Keratinocyte (primary cell): ENCODE data around the gene GNG4. TPM values are rescaled to one million over a fixed set of nuclear protein-coding genes. Genes with fewer than 3 reads are reported as not detected.

Experiments used
- DNase-seq: peaks from one replicate; pipeline ENCODE4 v3.0.0-alpha.2; 2011; ENCODE audit warnings: low read depth, missing footprints, low spot score
- FAIRE-seq: peaks from 2 replicates; lab custom pipeline; 2011; peaks lifted over from hg19 to GRCh38; lab: Jason Lieb, UNC
- H2AFZ ChIP-seq: 2 replicates; pipeline ENCODE4 v1.6.0; 2012; ENCODE audit warnings: low read length, control low read depth, inconsistent platforms; ENCODE audit not compliant: control insufficient read depth
- H3K27ac ChIP-seq: 2 replicates; pipeline ENCODE4 v1.5.1; 2011; ENCODE audit warnings: low read length; ENCODE audit not compliant: control insufficient read depth, insufficient read depth
- H3K27me3 ChIP-seq: 3 replicates; pipeline ENCODE4 v1.6.0; 2011; ENCODE audit warnings: low read length; ENCODE audit not compliant: control insufficient read depth, insufficient read depth; ENCODE audit errors: extremely low read depth
- H3K36me3 ChIP-seq, 2 experiments: 2 replicates in 1 of 2; 3 replicates in 1 of 2; pipeline ENCODE4 v1.5.1; 2011; ENCODE audit warnings: low read length in 2 of 2, mild to moderate bottlenecking in 1 of 2; ENCODE audit not compliant: control insufficient read depth in 2 of 2, insufficient read depth in 2 of 2; ENCODE audit errors: extremely low read depth in 1 of 2
- H3K4me1 ChIP-seq: 3 replicates; pipeline ENCODE4 v1.5.1; 2011; ENCODE audit warnings: low read length; ENCODE audit not compliant: control insufficient read depth, insufficient read depth; ENCODE audit errors: extremely low read depth
- H3K4me2 ChIP-seq: 3 replicates; pipeline ENCODE4 v1.6.0; 2011; ENCODE audit warnings: low read depth, low read length; ENCODE audit not compliant: control insufficient read depth, insufficient read depth; ENCODE audit errors: extremely low read depth
- H3K4me3 ChIP-seq, 3 experiments: fragments of 200-600 bp in 1 of 3; sonication (generic) in 1 of 3; 2 replicates in 2 of 3; 3 replicates in 1 of 3; pipeline ENCODE4 v1.5.1; 2011 to 2016; ENCODE audit warnings: low read length in 3 of 3, mild to moderate bottlenecking in 3 of 3, control low read depth in 2 of 3, inconsistent platforms in 1 of 3, low read depth in 1 of 3, mixed read lengths in 1 of 3, mixed run types in 1 of 3, moderate library complexity in 1 of 3; ENCODE audit not compliant: control insufficient read depth in 2 of 3, insufficient read depth in 2 of 3; ENCODE audit errors: extremely low read depth in 1 of 3
- H3K79me2 ChIP-seq: 2 replicates; pipeline ENCODE4 v1.6.0; 2012; ENCODE audit warnings: low read length; ENCODE audit not compliant: control insufficient read depth, insufficient read depth
- H3K9ac ChIP-seq: 3 replicates; pipeline ENCODE4 v1.6.0; 2011; ENCODE audit warnings: low read length; ENCODE audit not compliant: control insufficient read depth, insufficient read depth; ENCODE audit errors: extremely low read depth
- H3K9me1 ChIP-seq: 3 replicates; pipeline ENCODE4 v1.6.0; 2011; ENCODE audit warnings: low read length; ENCODE audit not compliant: control insufficient read depth, insufficient read depth; ENCODE audit errors: extremely low read depth
- H3K9me3 ChIP-seq: 2 replicates; pipeline ENCODE4 v1.5.1; 2012; ENCODE audit warnings: low read depth, low read length; ENCODE audit not compliant: control insufficient read depth
- H4K20me1 ChIP-seq: 3 replicates; pipeline ENCODE4 v1.6.0; 2011; ENCODE audit warnings: low read length; ENCODE audit not compliant: control insufficient read depth, insufficient read depth; ENCODE audit errors: extremely low read depth
- CTCF ChIP-seq, 3 experiments: IDR thresholded peaks in 1 of 3; conservative IDR thresholded peaks in 1 of 3; optimal IDR thresholded peaks in 1 of 3; 2 replicates in 2 of 3; 3 replicates in 1 of 3; pipeline versions ENCODE3 to v1.5.1; 2011; ENCODE audit warnings: low read length in 3 of 3, mild to moderate bottlenecking in 3 of 3, moderate library complexity in 2 of 3, control low read depth in 1 of 3, inconsistent platforms in 1 of 3; ENCODE audit not compliant: insufficient read depth in 2 of 3; ENCODE audit errors: extremely low read depth in 1 of 3
- EZH2 ChIP-seq: IDR thresholded peaks from one replicate; pipeline ENCODE4 v1.6.1; 2012; ENCODE audit warnings: inconsistent platforms, mild to moderate bottlenecking, low read length, moderate library complexity
- dilution Hi-C: fragments of 300-500 bp; cut with MboI; formaldehyde crosslinking; loops from one replicate; pipeline ENCODE4 v1.7.0; 2020; ENCODE audit warnings: low sequenced_read_pairs; ENCODE audit not compliant: extremely low pct_ligation_motif_present
- polyA plus RNA-seq, 5 experiments: library from polyadenylated mRNA; depleted of rRNA in 3 of 5; stranded (reverse) in 3 of 5; stranded (forward) in 1 of 5; unstranded in 1 of 5; fragments of >200 nt; gene quantifications; 1 replicate in 1 of 5; 2 replicates in 3 of 5; 3 replicates in 1 of 5; pipeline versions ENCODE4 v1.2.1 to v1.2.3, GENCODE V29; 2011 to 2012; ENCODE audit warnings: missing spikeins in 2 of 5, low read depth in 1 of 5, low replicate concordance in 1 of 5

The GNG4 gene
- polyA plus RNA-seq, 1 donor (not counting 4 experiments of a cell fraction or from before 2014, with no cell fraction given): 0.07 TPM

GRCh38 chr1:235679644-235680043, 30.1 kb upstream of the GNG4 start:
- Histone ChIP-seq H3K79me2 (no peaks in the 10 kb centered on the region), H3K27ac (no peak overlapping the region), H3K27me3 (no peaks in the 10 kb centered on the region), H2AFZ (no peak overlapping the region), H4K20me1 (no peaks in the 10 kb centered on the region), H3K4me1 (no peaks in the 10 kb centered on the region), H3K9me3 (peaks cover 10% of the 10 kb centered on the region), H3K4me3 (no peak overlapping the region), H3K9ac (no peak overlapping the region), H3K4me2 (no peak overlapping the region), H3K9me1 (no peaks in the 10 kb centered on the region), H3K36me3 (peaks cover 0 to 14% of the 10 kb centered on the region in 2 experiments)
- no peak for TF ChIP-seq EZH2
- TF ChIP-seq CTCF (optimal IDR thresholded peaks at IDR 0.05 in 1 of 3, IDR thresholded peaks at IDR 0.05 in 1 of 3, conservative IDR thresholded peaks at IDR 0.05 in 1 of 3; ENCODE audit: extremely low read depth in 1 of 3, insufficient read depth in 2 of 3, low read length in 3 of 3): no peak
- dilution Hi-C loops: no loop called here
- DNase-seq (no peak), FAIRE-seq (no peak)

GRCh38 chr1:235679005-235679404, 29.4 kb upstream of the GNG4 start:
- H3K9ac ChIP-seq: no peak overlapping the region
- H3K9me1 ChIP-seq: no peaks in the 10 kb centered on the region
- H3K27ac ChIP-seq: no peak overlapping the region
- TF ChIP-seq CTCF (optimal IDR thresholded peaks at IDR 0.05 in 1 of 3, IDR thresholded peaks at IDR 0.05 in 1 of 3, conservative IDR thresholded peaks at IDR 0.05 in 1 of 3; ENCODE audit: extremely low read depth in 1 of 3, insufficient read depth in 2 of 3, low read length in 3 of 3): no peak
- no peak for TF ChIP-seq EZH2
- no peaks in the 10 kb centered on the region for H3K79me2 ChIP-seq
- FAIRE-seq: no peak
- H4K20me1 ChIP-seq: no peaks in the 10 kb centered on the region
- no peak for DNase-seq
- H3K4me1 ChIP-seq: no peaks in the 10 kb centered on the region
- H2AFZ ChIP-seq: no peak overlapping the region
- dilution Hi-C loops: no loop called here
- no peak overlapping the region for H3K4me3 ChIP-seq
- H3K9me3 ChIP-seq: peaks cover 10% of the 10 kb centered on the region
- no peak overlapping the region for H3K4me2 ChIP-seq
- peaks cover 0 to 13% of the 10 kb centered on the region in 2 experiments for H3K36me3 ChIP-seq
- H3K27me3 ChIP-seq: no peaks in the 10 kb centered on the region
